Measurements from ENCODE around the gene MICU2. TPM values are rescaled to one million over a fixed set of nuclear protein-coding genes. Genes with fewer than 3 reads are reported as not detected.

Gene MICU2
- polyA plus RNA-seq, 3 donors: 16.6 to 28.9 (median 25.0) TPM

DNA sequence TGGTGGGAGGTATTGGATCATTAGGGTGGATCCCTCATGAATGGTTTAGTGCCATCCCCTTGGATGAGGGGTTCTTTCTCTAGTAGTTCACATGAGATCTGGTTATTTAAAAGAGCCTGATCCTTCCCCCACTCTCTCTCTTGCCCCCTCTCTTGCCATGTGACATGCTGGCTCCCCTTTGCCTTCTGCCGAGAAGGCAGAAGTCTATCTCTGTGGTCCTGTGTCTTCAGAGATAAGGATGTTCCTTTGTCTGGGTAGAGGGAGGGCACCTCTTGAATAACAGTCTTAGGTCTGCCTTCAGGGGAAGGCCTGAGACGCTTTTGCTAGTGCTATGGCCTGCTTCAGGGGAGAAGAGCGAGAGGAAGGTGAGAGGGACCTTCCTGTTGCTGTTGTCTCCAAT, 142.8 kb downstream of the MICU2 start:
- H3K27ac ChIP-seq (ENCODE audit: low read depth, low read length): no peak overlapping the region
- 77 to 86% (median 79%) methylated on average over 3 of the region's 3 CpGs for WGBS, 3 donors

DNA sequence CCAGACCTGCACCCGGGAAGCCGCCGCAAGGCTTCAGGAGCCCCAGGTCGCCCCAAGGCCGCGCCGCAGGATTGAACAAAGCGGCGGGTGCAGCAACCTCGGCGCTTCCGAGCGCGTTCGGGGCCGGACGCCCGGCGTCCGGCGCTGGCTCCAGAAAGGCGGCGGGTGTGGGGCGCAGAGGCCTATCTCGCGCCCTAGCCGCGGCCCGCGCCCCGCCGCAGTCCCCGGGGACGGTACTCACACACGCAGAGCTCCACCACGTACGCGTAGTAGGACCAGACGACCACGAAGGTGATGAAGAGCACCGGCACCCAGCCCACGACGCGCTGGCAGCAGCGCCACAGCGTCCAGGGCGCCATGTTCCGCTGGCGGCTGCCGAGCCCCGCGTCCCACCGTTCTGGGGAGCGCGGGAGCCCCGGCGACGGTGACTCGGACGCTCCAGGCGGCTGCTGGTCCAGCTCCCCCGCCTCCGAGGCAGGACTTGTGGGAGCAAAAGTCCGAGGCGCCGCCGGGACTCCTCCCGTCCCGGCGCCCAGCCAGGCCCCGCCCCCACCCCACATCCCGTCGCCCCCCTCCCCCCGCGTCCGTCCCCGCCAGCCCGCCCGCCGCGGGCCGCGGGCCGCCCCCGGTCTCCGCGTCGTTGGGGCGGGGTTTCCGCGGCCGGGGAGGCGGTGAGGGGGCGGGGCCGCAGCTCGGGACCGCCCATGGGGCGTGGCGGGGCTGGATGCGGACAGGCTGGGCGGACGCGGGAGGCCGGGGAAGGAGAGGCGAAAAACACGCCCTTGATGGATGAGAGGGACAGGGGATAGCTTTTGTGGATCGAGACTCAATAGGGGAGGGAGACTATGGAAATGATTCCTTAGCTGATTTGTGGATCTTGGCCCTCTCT, 144.9 kb downstream of the MICU2 start, which contains the start of gene ZDHHC20:
ZDHHC20 (minus strand) TSS at position 491 of the 889 bp plus-strand sequence; CDS start at position 359, 132 bp downstream.
- WGBS, 3 donors: 0 to 1% (median 0%) methylated on average over 82 to 107 of the region's 107 CpGs
- peak within 1 kb of the TSS; percentile 34 for H3K27ac ChIP-seq (ENCODE audit: low read depth, low read length)

- WGBS, 3 donors: 0 to 1% (median 0%) methylated on average over 16 of the region's 16 CpGs
- H3K27ac ChIP-seq (ENCODE audit: low read depth, low read length): peak overlapping the region; percentile 34
Observed at GRCh38 chr13:21458451-21458812, 145.5 kb downstream of the MICU2 start.

GRCh38 chr13:21453387-21454081, 150.4 kb downstream of the MICU2 start:
- 86 to 98% (median 90%) methylated on average over 6 of the region's 6 CpGs for WGBS, 3 donors
- no peak overlapping the region for H3K27ac ChIP-seq (ENCODE audit: low read depth, low read length)

DNA sequence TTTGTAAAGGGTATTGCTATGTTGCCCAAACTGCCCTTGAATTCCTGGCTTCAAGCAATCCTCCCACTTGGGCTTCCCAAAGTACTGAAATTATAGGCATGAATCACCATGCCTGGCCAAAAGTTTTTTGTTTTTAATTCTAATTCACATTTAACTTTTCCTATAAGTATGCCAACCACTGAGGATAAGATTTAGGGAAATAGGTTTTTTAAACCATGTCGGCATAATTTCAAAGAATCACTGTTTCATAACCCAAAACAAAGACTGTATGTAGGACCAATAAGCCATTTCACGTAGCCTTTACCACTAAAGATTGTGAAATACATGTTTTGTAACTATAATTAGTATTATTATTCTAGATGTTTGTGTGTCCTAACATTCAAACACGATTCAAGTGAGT, 153.0 kb downstream of the MICU2 start:
- no peak overlapping the region for H3K27ac ChIP-seq (ENCODE audit: low read depth, low read length)
- WGBS, 3 donors: 60 to 94% (median 64%) methylated on average over 3 of the region's 3 CpGs

DNA sequence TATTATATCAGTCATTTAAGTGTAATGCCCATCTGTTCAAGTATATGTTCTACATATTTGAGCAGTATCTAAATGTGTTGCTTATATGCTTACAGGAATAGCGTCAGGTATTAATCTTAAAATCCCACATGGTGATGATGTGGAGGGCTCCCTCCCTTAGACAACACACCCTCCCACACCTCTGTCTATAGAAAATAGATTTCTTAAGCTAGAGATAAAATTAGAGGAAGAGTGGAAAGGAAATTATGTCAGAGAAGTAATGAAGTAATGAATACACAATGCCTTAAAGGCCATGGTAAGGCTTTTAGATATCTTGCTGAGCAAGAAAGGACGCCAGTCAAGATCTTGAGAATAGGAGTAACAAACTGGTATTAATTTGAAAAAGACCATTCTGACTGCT, 157.3 kb downstream of the MICU2 start:
- no peak overlapping the region for H3K27ac ChIP-seq (ENCODE audit: low read depth, low read length)
- WGBS, 3 donors: 82 to 94% (median 86%) methylated on average over 2 of the region's 2 CpGs

GRCh38 chr13:21445759-21446158, 158.2 kb downstream of the MICU2 start:
- no peak overlapping the region for H3K27ac ChIP-seq (ENCODE audit: low read depth, low read length)
- 85 to 91% (median 88%) methylated on average over 6 of the region's 6 CpGs for WGBS, 3 donors

DNA sequence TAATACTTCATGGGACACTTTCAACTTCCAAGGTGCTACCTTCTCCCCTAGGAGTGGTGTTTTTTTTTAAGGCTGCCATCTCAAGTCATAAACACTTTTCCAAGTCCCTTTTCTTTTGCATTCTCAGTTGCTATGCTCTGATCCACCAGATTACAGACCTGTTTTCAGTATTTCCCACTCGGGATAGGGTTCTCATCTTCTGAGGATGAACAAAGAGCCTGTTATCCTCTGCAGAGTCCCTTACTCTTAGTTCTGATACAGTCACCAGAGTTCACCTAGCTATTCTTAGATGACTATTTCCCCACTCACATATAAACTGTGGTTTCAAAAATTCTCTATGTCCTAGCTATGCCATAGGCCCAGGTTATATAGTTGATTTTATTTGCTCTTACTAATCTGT, 160.8 kb downstream of the MICU2 start:
- 79 to 85% (median 79%) methylated on average over 1 of the region's 1 CpG for WGBS, 3 donors

More for the DNA sequence above, 160.8 kb downstream of the MICU2 start:
- H3K27ac ChIP-seq (ENCODE audit: low read depth, low read length): no peak overlapping the region

Other genes starting within 250 kb of the MICU2 start
- gene ZDHHC20, start 144.9 kb downstream of the MICU2 start, polyA plus RNA-seq: 10 to 100 TPM in 2 of 3 donors, 1 to 10 TPM in 1; 7.7 to 22.0 (median 13.4) TPM
- 1 to 10 TPM in 1 of 3 donors, under 1 TPM in 2; 0.09 to 1.0 (median 0.18) TPM for gene FGF9, start 66.9 kb upstream of the MICU2 start, polyA plus RNA-seq

Measured in adipose tissue (tissue), 3 donors.